Forelimb muscle (tissue), 1 donor: ENCODE data around the gene TMEM38B. TPM values are rescaled to one million over a fixed set of nuclear protein-coding genes. Genes with fewer than 3 reads are reported as not detected.
"Not testable (repeated sequence)": the region's sequence is repeated elsewhere in the genome, so short reads cannot be mapped to it uniquely, and the experiment has no call there.

Experiments used
- DNase-seq: peaks from one replicate; pipeline ENCODE4 v3.0.0-alpha.2; 2013; ENCODE audit warnings: low read depth
- polyA plus RNA-seq: library from polyadenylated mRNA; unstranded; fragments of 120-200 nt; gene quantifications from one replicate; pipeline ENCODE4 v1.2.1, GENCODE V29; 2013; ENCODE audit not compliant: insufficient read length

Gene TMEM38B
- polyA plus RNA-seq, 1 donor, result 85.2 TPM

- no peak for DNase-seq
These were observed 13.0 kb upstream of the TMEM38B start for GRCh38 chr9:105681313-105681712.

GRCh38 chr9:105681724-105682123 lies 12.6 kb upstream of the TMEM38B start:
- no peak for DNase-seq

GRCh38 chr9:105683688-105684275 lies 10.6 kb upstream of the TMEM38B start:
- DNase-seq, result no peak

GRCh38 chr9:105686936-105687335 lies 7.4 kb upstream of the TMEM38B start:
- DNase-seq, result no peak

- no peak for DNase-seq
These were observed 3.6 kb upstream of the TMEM38B start for GRCh38 chr9:105690742-105691141.

GRCh38 chr9:105693435-105694189 lies 729 bp upstream of the TMEM38B start:
- no peak for DNase-seq

GRCh38 chr9:105694848-105695581 lies 674 bp downstream of the TMEM38B start:
- DNase-seq, result no peak

GRCh38 chr9:105696219-105696793 lies 2.0 kb downstream of the TMEM38B start:
- no peak for DNase-seq

- no peak for DNase-seq
These were observed 3.5 kb downstream of the TMEM38B start for GRCh38 chr9:105697871-105698270.

GRCh38 chr9:105698348-105698870 lies 4.1 kb downstream of the TMEM38B start:
- DNase-seq, result no peak

GRCh38 chr9:105700668-105701067 lies 6.3 kb downstream of the TMEM38B start:
- no peak for DNase-seq

GRCh38 chr9:105701145-105701544 lies 6.8 kb downstream of the TMEM38B start:
- no peak for DNase-seq

GRCh38 chr9:105702207-105702606 lies 7.9 kb downstream of the TMEM38B start:
- no peak for DNase-seq

- DNase-seq, result not testable (repeated sequence)
These were observed 9.3 kb downstream of the TMEM38B start for GRCh38 chr9:105703638-105704037.

GRCh38 chr9:105706156-105706555 lies 11.8 kb downstream of the TMEM38B start:
- DNase-seq, result no peak

GRCh38 chr9:105708405-105708804 lies 14.1 kb downstream of the TMEM38B start:
- no peak for DNase-seq

- DNase-seq, result no peak
These were observed 16.3 kb downstream of the TMEM38B start for GRCh38 chr9:105710638-105711037.

- DNase-seq, result no peak
These were observed 17.5 kb downstream of the TMEM38B start for GRCh38 chr9:105711867-105712266.

- no peak for DNase-seq
These were observed 18.0 kb downstream of the TMEM38B start for GRCh38 chr9:105712297-105712696.

GRCh38 chr9:105712773-105713172 lies 18.4 kb downstream of the TMEM38B start:
- DNase-seq, result no peak

- DNase-seq, result no peak
These were observed 19.1 kb downstream of the TMEM38B start for GRCh38 chr9:105713260-105714019.

GRCh38 chr9:105714020-105714331 lies 19.6 kb downstream of the TMEM38B start:
- DNase-seq, result no peak
